H1 (cell line): ENCODE data around the gene RBM20. TPM values are rescaled to one million over a fixed set of nuclear protein-coding genes. Genes with fewer than 3 reads are reported as not detected.

Experiments used
- CBX5 ChIP-seq: fragments of 300-800, 300-1000 bp; sonication (generic); IDR thresholded peaks from 2 replicates; pipeline ENCODE4 v1.7.1; 2016; ENCODE audit warnings: antibody characterized with exemption, low read length, low read depth
- CBX8 ChIP-seq: fragments of 300-800, 300-1000 bp; sonication (generic); IDR thresholded peaks from 2 replicates; pipeline ENCODE4 v1.7.1; 2016; ENCODE audit warnings: low read depth, low read length, borderline replicate concordance
- EP300 ChIP-seq, 2 experiments: IDR thresholded peaks; 1 replicate in 1 of 2; 2 replicates in 1 of 2; pipeline ENCODE4 v1.6.1; 2011 to 2012; ENCODE audit warnings: low read depth in 2 of 2, low read length in 2 of 2, mild to moderate bottlenecking in 2 of 2, borderline replicate concordance in 1 of 2, inconsistent platforms in 1 of 2, moderate library complexity in 1 of 2
- POLR2AphosphoS5 ChIP-seq: IDR thresholded peaks from 2 replicates; pipeline ENCODE4 v1.6.1; 2011; ENCODE audit warnings: low read depth, low read length
- RAD21 ChIP-seq, 2 experiments: IDR thresholded peaks in 1 of 2; conservative IDR thresholded peaks in 1 of 2; 2 replicates each; pipeline ENCODE4 v1.6.1; 2011; ENCODE audit warnings: low read depth in 2 of 2, low read length in 2 of 2, improper control_type of control experiment in 1 of 2, inconsistent platforms in 1 of 2, mild to moderate bottlenecking in 1 of 2, moderate library complexity in 1 of 2
- SIN3A ChIP-seq, 2 experiments: IDR thresholded peaks in 1 of 2; conservative IDR thresholded peaks in 1 of 2; 2 replicates each; pipeline ENCODE4 v1.6.1; 2011 to 2012; ENCODE audit warnings: low read length in 2 of 2, improper control_type of control experiment in 1 of 2, low read depth in 1 of 2, mild to moderate bottlenecking in 1 of 2
- SIRT6 ChIP-seq: IDR thresholded peaks from one replicate; pipeline ENCODE4 v1.7.1; 2012; ENCODE audit warnings: low read length, inconsistent platforms
- polyA plus RNA-seq, 7 experiments: library from polyadenylated mRNA; depleted of rRNA in 3 of 7; stranded (reverse) in 5 of 7; unstranded in 2 of 7; fragments of >200 nt in 5 of 7; fragments of 200-250 nt in 2 of 7; gene quantifications; 1 replicate in 5 of 7; 2 replicates in 1 of 7; 4 replicates in 1 of 7; pipeline versions ENCODE4 v1.2.1 to v1.2.3, GENCODE V29; 2011 to 2013; ENCODE audit warnings: missing spikeins in 2 of 7, mixed read lengths in 2 of 7
- total RNA-seq: library from RNA; stranded (reverse); fragmentation: NEBNext Ultra II Directional; extraction: Animal tissue kit (Norgen Biotek cat#: 25700); gene quantifications from 2 replicates; pipeline ENCODE4 v1.2.1, GENCODE V29; 2021

Gene RBM20
- total and polyA plus RNA-seq, 2 of the 8 experiments (the other 6 are each of a cell fraction or from before 2014, with no cell fraction given): 0.05 to 0.63 TPM

DNA sequence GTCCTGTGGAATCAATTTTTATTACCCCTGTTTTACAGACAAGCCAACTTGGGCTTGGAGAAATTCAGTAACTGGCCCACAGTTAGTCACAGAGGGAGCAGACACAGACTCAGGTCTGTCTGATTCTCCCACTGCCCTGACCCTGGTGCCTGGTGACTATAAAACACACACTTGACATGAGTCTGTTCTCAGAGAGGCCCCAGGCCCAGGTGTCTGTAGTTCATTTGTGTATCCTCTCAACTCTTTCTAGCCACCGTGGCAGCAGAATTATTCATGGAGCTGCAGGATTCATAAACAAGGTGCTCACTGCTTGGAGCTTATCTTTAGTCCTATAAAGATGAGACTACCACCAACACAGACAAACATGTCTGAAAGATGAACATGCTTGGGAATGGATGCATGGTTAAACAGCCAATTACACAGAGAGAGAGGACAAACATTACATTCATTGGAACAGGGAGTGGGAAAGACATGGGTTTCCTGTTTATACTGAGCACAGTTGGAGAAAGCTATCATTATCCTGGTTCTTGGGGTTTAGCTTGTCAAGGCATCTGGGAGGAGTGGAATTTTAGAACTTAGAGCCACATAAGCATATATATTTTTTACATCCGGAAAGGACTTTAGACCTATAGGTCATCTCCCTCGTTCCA lies 148.5 kb downstream of the RBM20 start (continued):
- TF ChIP-seq RAD21 (IDR thresholded peaks at IDR 0.05 in 1 of 2, conservative IDR thresholded peaks at IDR 0.05 in 1 of 2; ENCODE audit: low read depth in 2 of 2, low read length in 2 of 2) (no peak), SIRT6 (no peak), CBX8 (no peak), CBX5 (no peak), EP300 (IDR thresholded peaks at IDR 0.05; ENCODE audit: borderline replicate concordance in 1 of 2, low read depth in 2 of 2, low read length in 2 of 2) (no peak), SIN3A (conservative IDR thresholded peaks at IDR 0.05 in 1 of 2, IDR thresholded peaks at IDR 0.05 in 1 of 2; ENCODE audit: low read depth in 1 of 2, low read length in 2 of 2) (no peak), POLR2AphosphoS5 (no peak)
